GM21515 (cell line): ENCODE data around the gene RNF111.
"Not testable (repeated sequence)": the region's sequence is repeated elsewhere in the genome, so short reads cannot be mapped to it uniquely, and the experiment has no call there.

Experiments used
- ATAC-seq: cut with Tn5 transposase; IDR thresholded peaks from one replicate; pipeline ENCODE4 v1.9.1; 2021; ENCODE audit not compliant: unreplicated experiment

The RNF111 gene

GRCh38 chr15:59127255-59127654 is 139.8 kb downstream of the RNF111 start:
- ATAC-seq = not testable (repeated sequence)

GRCh38 chr15:59131456-59131855 is 144.0 kb downstream of the RNF111 start:
- no peak for ATAC-seq

GRCh38 chr15:59131969-59132562 is 144.6 kb downstream of the RNF111 start:
- ATAC-seq = no peak

GRCh38 chr15:59133929-59134427 is 146.5 kb downstream of the RNF111 start:
- ATAC-seq = no peak

GRCh38 chr15:59137566-59137965 is 150.1 kb downstream of the RNF111 start:
- ATAC-seq = no peak

GRCh38 chr15:59138243-59138642 is 150.8 kb downstream of the RNF111 start:
- peak; percentile 47 for ATAC-seq

GRCh38 chr15:59140422-59141226 is 153.2 kb downstream of the RNF111 start:
- ATAC-seq = no peak

- ATAC-seq = no peak
These were observed 155.8 kb downstream of the RNF111 start for GRCh38 chr15:59143281-59143680.

GRCh38 chr15:59144594-59144993 is 157.1 kb downstream of the RNF111 start:
- ATAC-seq = not testable (repeated sequence)
